ENCODE data around the gene UBE2V1.
"Not testable (repeated sequence)": the region's sequence is repeated elsewhere in the genome, so short reads cannot be mapped to it uniquely, and the experiment has no call there.

Gene UBE2V1

DNA sequence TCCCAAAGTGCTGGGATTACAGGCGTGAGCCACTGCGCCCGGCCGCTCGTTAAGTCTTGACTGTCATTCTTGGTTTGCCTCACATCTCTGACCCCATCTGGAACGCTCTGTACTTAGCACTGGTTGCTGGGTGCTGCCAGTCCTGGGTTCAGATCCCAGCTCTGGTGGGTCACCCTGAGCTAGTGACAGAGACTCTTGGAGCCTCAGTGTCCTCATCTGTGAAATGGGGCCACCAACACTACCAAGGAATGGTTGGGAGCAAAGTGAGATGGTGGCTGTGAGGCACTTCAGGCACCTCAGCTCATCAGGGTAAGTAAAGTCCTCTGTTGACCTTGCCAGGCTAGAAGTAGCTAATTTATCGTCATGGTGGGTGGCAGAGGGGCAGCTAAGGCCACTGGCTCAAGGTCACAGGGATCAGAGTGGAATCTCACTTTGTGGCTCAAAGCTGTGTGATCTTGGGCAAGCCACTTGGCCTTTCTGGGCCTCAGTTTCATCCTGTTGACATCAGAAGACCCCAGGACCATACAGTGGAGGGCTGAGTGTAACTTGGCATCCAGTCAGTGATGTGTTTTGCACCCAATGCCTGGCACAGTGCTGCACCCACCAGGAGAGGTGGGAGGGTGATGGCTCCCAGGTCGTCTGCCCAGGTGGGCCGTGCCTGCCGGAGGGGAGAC is 46.7 kb downstream of the UBE2V1 start:
- DNase-seq = no peak

DNA sequence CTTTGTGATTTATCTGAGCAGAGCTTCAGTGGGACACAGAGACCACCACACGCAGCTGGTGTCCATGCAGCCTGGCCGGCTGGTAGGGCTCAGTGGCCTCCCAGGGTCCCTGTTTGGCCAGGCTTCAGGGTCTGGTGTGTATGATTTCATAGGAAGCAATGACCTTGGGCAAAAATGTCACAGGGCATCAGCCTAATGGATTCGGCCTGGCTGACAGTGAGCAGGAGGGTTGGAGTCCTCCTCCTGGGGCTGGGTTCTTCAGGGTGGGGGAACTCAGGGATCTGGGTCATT is 47.7 kb downstream of the UBE2V1 start:
- DNase-seq = no peak

DNA sequence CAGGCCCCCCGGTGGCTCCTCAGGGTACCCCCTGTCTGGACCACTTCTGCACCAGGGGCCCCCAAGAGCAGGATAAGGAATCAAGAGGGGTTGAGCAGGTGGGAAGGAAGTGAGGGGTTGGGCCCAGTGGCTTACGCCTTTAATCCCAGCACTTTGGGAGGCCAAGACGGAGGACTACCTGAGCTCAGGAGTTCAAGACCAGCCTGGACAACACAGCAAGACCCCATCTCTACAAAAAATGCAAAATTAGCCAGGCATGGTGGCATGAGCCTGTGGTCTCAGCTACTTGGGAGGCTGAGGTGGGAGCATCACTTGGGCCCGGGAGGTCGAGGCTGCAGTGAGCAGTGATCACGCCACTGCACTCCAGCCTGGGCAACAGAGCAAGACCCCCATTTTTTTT is 49.2 kb downstream of the UBE2V1 start:
- not testable (repeated sequence) for DNase-seq

DNA sequence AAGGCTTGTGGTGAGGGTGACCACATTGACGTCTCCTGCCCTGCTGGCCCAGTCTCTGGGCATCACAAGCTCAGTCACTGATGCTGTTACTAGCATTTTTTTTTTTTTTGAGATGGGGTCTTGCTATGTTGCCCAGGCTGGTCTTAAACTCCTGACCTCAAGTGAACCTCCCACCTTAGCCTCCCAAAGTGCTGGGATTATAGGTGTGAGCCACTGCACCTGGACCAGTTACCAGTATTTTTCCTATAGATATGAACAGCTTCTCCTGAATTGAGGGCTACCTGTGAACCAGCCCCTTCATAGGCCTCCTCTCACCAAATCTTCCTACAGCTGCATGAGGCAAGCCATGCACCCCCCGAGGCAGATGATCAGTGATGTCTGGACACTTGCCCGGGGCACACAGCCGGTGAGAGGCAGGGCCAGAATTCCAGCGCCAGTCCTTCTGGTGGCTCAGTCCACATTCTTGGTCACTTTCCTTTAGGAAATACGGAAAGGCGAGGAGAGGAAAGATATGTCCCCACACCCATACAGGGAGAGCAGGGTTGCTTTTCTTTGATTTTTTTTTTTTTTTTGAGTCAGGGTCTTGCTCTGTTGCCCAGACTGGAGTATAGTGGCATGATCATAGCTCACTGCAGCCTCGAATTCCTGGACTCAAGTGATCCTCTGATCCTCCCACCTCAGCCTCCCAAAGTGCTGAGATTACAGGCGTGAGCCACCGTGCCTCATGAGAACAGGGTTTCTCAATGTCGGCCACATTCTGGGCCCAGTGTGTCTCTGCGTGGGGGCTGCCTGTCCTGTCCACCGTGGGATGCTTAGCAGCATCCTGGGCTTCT is 50.7 kb downstream of the UBE2V1 start:
- no peak for DNase-seq

DNA sequence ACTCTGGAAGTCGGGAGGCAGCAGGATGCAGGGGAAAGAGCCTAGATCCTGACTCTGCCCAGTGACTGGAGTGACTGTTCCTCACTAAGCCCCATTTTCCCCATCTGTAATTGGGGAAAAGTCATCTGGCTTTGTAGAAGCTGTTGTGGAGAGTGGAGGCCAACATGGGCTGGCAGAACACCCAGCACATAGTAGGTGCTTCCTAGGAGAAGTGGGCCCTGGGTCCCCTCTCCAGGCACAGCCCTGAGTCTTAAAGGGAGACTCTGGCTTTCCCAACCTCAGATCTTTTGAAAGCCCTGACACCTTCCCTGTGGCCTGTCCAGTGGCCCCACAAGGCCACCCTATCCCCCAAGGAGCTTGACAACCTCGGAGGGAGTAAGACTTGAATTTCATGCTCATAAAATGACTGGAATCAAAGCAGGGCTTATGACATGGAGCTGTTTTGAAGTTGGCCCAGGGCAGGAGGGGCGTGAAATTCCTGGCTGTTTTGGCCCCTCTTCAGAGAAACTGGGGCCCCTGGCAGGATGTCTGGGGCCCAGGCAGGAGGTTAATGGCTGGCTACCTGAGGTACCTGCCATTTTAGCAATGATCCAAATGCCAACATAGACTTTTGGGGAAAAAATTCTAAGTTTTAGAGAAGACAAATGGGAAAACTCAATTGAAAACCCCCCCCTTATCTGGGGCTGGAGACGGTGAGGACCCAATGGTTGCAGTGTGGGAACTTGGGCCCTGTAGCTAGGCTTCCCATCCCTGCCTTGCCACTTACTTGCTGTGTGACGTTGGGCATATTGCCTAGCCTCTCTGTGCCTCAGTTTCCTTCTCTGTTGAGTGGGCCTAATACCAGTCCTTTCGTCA is 51.6 kb downstream of the UBE2V1 start:
- no peak for DNase-seq

DNA sequence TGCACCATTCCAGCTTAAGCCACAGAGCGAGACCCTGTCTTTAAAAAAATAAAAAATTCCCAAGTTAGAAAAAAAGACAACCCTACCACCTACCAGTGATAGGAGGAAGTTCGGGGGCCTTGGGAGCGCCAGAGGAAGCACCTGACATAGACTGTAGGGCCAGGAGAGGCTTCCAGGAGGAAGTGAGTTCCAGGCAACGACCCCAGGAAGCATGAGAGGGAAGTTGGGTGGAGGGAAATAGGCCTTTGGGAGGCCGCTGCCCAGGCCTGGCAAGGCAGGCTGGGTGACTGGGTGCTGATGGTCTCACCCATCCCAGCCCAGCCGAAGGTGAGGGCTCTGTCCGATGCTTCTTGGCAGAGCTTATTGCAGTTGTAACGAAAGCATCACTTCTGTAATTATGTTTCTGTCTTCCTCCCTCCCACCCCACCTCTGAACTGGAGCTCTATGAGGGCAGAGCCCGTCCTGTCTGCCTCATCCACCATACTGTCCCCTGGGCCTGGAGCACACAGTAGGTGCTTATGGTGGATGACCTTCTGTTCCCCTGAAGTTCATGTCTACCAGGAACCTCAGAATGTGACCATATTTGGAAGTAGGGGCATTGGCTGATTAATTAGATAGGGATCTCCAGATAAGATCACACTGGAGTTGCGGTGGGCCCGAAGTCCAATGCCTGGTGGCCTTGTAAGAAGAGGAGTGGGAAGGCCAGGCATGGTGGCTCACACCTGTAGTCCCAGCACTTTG is 54.1 kb downstream of the UBE2V1 start:
- DNase-seq = no peak

DNA sequence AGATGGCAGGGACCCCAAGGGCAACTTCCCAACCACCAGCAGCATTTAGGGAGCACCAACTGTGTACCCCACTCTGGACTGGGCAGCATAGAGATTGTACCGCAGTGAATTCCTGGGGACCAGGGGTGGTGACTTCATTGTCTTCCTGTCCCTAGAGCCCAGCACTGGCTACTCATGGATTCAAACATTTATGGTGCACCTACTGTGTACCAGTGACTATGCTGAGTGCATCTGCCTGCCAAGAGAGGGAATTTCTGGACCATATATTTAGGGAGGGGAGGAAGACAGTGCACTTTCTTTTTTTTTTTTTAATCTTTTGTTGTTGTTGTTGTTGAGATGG is 55.3 kb downstream of the UBE2V1 start:
- DNase-seq = no peak

DNA sequence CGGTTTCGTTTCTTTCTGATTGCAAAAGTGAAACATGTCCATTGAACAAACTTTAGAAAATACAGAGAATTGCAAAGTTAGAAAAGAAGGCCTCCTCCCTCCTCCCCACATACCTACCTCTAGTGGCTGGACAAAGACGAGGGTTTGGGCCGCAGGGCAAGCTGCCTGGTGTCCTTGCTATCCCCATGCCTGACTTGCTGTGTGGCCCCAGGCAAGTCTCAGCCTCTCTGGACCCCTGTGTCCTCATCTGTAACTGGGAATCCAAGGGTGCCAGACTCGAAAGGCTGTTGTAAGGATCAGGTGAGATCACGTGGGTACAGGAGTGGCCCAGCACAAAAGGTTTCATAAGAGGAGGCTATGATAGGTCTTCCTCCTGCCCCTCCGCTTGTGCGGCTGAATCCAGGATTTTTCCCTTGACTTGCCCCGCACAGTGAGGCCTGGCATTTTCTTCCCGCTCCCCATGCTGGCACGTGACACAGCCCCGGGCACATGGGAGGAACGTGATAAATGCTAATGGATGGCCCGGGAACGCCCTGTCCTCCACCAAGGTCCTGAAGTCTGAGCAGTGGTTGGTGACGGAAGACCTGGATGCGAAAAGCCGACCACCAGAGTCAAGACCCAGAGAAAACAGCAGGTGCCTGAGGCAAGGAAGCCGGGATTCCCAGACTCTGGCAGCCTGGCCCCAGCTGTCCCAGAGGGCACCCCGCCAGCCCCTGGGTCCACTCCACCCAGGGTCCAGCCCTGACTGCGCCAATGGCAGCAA is 55.8 kb downstream of the UBE2V1 start:
- DNase-seq = no peak

DNA sequence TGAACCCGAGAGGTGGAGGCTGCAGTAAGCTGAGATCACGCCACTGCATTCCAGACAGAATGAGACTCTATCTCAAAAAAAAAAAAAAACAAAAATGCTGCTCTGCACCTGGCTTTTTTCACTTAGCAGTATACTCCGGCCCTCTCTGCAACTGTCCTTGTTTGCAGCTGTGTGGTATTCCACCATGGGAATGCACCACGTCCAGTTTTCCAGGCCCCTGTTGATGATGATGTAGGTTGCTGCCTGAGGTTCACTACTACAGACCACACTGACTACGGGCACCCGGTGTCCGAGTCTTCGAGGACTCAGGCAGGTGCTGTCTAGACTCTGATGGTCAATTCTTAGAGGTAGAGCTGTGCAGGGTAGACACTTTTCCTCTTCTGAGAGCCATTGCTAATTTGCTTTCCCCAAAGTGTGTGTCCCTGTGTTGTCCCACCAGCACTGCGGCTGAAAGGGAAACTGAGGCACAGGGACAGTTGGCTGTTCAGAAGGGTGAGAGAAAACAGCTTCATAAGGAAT is 56.5 kb downstream of the UBE2V1 start:
- DNase-seq = no peak

DNA sequence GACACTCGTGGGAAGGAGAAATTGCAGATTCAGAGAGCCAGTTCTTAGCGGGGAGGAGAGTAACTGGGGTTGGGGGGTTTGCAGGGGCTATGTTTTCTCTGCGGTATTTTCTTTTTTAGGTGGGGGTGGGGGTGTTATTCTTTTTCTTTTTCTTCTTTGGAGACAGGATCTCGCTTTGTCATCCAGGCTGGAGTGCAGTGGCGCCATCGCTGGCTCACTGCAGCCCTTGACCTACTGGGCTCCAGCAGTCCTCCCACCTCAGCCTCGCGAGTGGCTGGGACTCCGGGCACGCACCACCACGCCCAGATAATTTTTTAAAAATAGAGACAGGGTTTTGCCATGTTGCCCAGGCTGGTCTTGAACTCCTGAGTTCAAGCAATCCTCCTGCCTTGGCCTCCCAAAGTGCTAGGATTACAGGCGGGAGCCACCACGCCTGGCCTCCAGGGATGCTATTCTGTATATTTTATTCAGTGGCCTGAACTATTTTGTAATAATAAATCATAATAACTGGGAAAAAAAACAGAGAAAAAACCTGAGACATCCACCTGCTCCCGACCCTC is 57.3 kb downstream of the UBE2V1 start:
- no peak for DNase-seq

DNA sequence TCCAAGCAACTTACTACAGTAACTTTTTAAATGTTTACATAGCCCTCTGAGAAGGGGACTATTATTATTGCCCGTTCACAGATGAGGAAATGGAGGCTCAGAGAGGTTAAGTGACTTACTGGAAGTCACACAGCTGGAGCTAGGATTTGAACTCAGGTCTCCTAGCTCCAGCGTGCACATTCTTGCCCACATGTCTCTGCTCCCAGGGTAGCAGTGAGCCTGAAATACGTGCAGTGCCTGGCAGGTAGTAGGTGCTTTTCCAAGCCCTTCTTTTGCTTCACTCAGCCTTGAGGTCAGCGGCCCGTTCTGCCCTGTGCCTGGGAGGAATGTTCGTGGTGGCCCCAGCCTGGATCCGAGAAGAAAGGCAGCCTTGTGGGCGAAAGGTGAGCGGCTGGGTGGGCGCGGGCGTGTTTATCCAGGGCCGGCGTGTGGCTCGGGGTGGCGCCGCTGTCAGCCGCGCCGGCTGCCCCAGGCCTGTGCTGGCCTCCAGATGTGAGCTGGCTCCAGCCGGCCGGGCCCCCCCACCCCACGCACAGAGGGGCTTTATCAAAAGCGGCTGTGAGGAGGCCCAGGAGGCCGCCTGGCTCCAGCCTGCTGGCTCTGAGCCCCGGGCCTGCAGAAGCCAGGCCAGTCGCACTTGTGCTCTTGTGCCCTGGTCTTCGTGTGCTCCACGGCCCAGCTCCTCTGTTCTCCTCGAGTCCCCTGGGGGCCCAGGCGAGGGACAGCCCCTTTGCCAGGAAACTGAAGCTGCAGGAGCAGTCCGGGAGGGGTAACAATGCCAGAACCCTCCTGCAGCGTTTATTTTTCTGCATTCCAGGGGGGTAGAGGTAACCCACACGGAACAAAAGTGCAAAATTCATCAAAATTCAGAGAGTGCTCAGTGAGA is 58.1 kb downstream of the UBE2V1 start:
- peak in 51 of 58 donors; percentile 13 to 90 (median 65) for DNase-seq

DNA sequence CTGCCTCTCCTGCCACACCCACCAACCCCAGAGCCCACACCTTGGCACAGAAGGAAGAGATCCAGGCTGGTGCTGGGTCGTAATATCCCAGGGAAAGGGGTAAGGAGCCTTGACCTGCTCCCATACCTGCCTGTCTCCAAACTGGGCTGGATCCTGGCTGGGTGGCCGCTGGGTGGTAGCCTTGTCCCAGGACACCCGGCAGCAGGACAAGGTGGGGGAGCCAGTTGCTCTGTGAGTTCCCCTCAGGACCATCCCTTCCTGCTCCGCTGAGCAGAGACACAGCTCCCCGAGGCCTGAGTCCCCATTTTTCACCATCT is 58.8 kb downstream of the UBE2V1 start:
- no peak for DNase-seq

DNA sequence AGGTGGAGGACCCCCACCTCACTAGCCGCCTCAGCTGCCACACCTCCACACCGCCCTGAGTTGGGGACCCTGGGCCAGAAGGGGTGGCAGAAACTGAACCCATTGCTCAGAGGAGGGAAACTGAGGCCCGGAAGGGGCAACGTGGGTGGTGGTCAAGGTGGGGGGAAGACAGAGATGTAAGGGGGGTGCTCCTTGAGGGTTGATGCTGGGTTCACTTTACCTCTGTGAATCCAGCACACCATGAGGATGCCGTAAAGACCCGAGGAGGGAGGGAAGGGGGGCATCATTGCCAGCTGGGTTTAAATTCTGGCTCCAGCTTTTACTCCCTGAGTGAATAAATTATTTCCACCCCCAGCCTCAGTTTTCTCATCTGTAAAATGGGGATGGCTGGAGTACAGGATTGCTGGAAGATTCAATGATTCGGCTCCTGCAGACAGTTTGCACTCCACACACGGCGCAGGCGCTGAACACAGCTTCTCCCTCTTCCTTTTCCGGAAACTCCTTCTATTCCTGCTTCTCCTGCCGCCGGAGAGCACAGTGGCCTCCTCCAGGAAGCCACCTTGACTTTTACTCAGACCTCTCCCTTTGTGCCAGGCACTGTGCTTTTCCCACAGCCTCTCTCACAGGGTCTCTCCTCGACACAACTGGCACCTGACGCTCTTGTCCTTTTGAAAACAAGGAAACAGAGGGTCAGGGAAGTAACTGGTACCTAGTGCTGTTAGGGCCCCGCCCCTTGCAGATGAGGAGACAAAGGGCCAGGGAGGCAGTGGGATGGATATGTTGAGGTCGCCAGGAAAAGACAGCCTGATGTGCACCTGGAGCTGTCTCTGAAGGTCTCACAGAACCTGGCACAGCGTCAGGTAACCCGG is 59.4 kb downstream of the UBE2V1 start:
- no peak for DNase-seq

DNA sequence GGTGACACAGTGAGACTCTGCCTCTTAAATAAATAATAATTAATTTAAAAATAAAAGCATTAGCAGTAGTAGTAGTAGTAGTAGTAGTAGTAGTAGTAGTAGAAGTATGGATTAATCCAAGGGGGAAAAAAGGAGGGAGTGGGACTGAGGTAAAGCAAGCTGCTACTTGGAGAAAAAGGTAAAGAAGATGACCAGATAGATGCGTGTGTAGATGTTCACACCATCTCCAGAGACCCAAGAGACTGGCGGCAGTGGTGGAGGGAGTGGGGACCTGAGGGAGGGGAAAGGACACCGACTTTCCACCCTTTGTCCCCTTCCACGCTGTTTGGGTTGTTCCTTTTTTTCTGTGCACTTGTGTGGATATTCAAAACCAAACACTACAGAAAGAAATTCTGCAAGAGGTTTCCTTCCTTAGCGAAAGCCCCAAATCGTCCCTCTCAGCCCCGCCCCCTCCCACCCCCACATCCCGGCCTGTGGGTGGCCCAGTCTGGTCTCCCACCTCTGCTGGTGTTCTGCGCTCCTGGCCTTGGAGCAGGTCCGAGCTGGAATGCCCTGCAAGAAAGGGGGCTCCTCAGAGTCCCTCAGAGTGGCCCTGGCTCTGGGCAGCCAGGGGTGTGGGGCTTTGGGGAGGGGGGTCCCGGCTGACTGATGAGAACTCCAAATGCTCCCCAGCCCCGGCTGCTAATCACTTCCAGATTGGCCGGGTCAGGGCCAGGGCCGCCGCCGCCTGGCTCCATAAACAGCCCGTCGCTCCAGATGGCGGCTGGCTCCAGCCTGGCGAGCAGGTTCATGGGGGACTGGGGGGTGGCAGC is 60.2 kb downstream of the UBE2V1 start:
- DNase-seq = no peak

DNA sequence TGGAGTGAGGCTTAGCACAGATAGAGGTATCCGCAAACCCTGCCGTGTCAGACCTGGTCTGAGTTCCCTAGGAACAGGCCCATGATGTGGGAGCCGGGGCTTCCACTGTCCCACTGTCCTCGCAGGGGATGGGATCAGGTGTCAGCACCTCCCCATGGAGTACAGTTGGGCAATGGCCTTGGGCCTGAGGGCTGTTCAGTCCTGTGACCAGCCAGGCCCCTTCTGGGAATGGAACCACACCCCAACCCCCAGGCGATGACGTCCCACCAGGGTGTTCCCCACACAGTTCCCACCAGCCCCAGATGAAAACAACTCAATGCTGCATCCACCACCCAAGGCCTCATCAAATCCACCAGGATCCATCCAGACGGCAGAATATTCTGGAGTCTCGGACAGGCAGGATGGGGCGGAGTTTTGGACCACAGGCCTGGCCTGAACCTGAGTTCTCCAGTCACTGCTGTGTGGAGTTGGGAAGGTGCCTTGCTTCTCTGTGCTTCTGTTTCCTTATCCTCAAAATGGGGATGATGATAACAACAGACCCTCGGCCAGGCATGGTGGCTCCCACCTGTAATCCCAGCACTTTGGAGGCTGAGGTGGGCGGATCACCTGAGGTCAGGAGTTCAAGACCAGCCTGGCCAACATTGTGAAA is 62.2 kb downstream of the UBE2V1 start:
- no peak for DNase-seq

DNA sequence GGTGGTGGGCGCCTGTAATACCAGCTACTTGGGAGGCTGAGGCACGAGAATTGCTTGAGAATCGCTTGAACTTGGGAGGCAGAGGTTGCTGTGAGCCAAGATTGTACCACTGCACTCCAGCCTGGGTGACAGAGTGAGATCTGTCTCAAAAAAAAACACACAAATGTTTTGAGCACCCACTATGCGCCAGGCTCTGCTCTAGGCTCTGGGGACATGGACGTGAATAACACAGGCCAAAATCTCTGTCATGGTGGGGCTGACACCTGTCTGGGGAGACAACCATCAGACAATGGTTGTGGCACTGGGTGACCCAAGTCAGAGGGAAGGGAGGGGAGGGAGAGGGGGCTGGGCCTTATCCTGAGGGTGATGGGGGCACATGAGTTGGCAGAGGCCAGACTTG is 62.7 kb downstream of the UBE2V1 start:
- no peak for DNase-seq

All from anterior cingulate cortex (tissue), 58 donors.